Esophagus squamous epithelium (tissue), 4 donors: ENCODE results near the gene JAZF1.

Experiments
- CTCF ChIP-seq, 6 experiments: fragments of 450-650 bp in 4 of 6; fragments of 200-600 bp in 2 of 6; sonication (generic) in 2 of 6; IDR thresholded peaks; one replicate each; pipeline ENCODE4 v1.5.1; 2016 to 2019; ENCODE audit warnings: antibody characterized with exemption in 6 of 6, mild to moderate bottlenecking in 4 of 6, moderate library complexity in 4 of 6
- POLR2A ChIP-seq, 4 donors: fragments of 450-650 bp; IDR thresholded peaks; one replicate each; pipeline ENCODE4 v1.6.1; 2017; ENCODE audit warnings: antibody characterized with exemption in 4 of 4, mild to moderate bottlenecking in 4 of 4, moderate library complexity in 3 of 4

DNA sequence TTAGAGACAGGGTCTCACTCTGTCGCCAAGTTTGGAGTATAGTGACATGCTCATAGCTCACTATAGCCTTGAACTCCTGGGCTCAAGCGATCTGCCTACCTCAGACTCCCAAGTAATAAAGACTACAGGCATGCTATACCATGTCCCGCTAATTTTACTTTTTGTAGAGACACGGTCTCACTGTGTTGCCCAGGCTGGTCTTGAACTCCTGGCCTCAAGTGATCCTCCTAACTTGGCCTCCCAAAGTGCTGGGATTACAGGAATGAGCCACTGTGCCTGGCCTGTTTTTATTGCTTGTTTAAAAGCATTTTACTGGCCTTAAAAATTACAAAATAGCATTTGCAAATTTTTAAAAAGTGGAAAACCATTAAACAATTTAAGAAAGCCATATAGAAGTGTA, 135.0 kb downstream of the JAZF1 start:
- no peak for TF ChIP-seq POLR2A (IDR thresholded peaks at IDR 0.05)
- no peak for TF ChIP-seq CTCF (IDR thresholded peaks at IDR 0.05)
